MM.1S (cell line): ENCODE measurements around the gene RGMA.

Experiments used
- DNase-seq: peaks from one replicate; pipeline ENCODE4 v3.0.0-alpha.2; 2015
- H2AFZ ChIP-seq: fragments of 300-600 bp; sonication (generic); 2 replicates; pipeline ENCODE4 v1.6.0; 2016; ENCODE audit warnings: antibody characterized with exemption, low read length
- H3F3A ChIP-seq: fragments of 300-600 bp; sonication (generic); 2 replicates; pipeline ENCODE4 v1.6.1; 2016; ENCODE audit warnings: mild to moderate bottlenecking, antibody characterized with exemption, low read length, moderate library complexity, mixed read lengths; ENCODE audit not compliant: insufficient read depth
- H3K27ac ChIP-seq: fragments of 300-600 bp; sonication (generic); 2 replicates; pipeline ENCODE4 v1.5.1; 2016; ENCODE audit warnings: mild to moderate bottlenecking, low read length
- H3K27me3 ChIP-seq: fragments of 300-600 bp; sonication (generic); replicated peaks from 2 replicates; pipeline ENCODE4 v1.6.0; 2016; ENCODE audit warnings: low read length; ENCODE audit not compliant: insufficient read depth
- H3K36me3 ChIP-seq: fragments of 300-600 bp; sonication (generic); replicated peaks from 2 replicates; pipeline ENCODE4 v1.6.1; 2016; ENCODE audit warnings: mild to moderate bottlenecking, low read length, mixed read lengths; ENCODE audit not compliant: insufficient read depth
- H3K4me1 ChIP-seq: fragments of 300-600 bp; sonication (generic); 2 replicates; pipeline ENCODE4 v1.6.1; 2016; ENCODE audit warnings: low read length, mixed read lengths
- H3K4me2 ChIP-seq: fragments of 300-600 bp; sonication (generic); 2 replicates; pipeline ENCODE4 v1.6.0; 2016; ENCODE audit warnings: low read depth, low read length
- H3K4me3 ChIP-seq: fragments of 300-600 bp; sonication (generic); 2 replicates; pipeline ENCODE4 v1.5.1; 2016; ENCODE audit warnings: low read length, mixed read lengths
- H3K79me2 ChIP-seq: fragments of 300-600 bp; sonication (generic); 2 replicates; pipeline ENCODE4 v1.6.1; 2016; ENCODE audit warnings: mixed run types, low read length, mixed read lengths
- H3K9ac ChIP-seq: fragments of 300-600 bp; sonication (generic); 2 replicates; pipeline ENCODE4 v1.6.1; 2016; ENCODE audit warnings: low read length, mixed read lengths
- H3K9me2 ChIP-seq: fragments of 300-600 bp; sonication (generic); replicated peaks from 2 replicates; pipeline ENCODE4 v1.6.1; 2016; ENCODE audit warnings: mild to moderate bottlenecking, low read length, mixed read lengths; ENCODE audit not compliant: insufficient read depth
- H3K9me3 ChIP-seq: fragments of 300-600 bp; sonication (generic); replicated peaks from 2 replicates; pipeline ENCODE4 v1.6.1; 2016; ENCODE audit warnings: mild to moderate bottlenecking, low read length, mixed read lengths; ENCODE audit not compliant: insufficient read depth
- H4K20me1 ChIP-seq: fragments of 300-600 bp; sonication (generic); 2 replicates; pipeline ENCODE4 v1.6.1; 2016; ENCODE audit warnings: mild to moderate bottlenecking, low read length, moderate library complexity, mixed read lengths; ENCODE audit not compliant: insufficient read depth
- EZH2 ChIP-seq: fragments of 300-600 bp; sonication (generic); optimal IDR thresholded peaks from 2 replicates; pipeline ENCODE3; 2017; ENCODE audit warnings: low read depth, mild to moderate bottlenecking, antibody characterized with exemption, low read length, mixed read lengths
- EZH2phosphoT487 ChIP-seq: fragments of 300-600 bp; sonication (generic); IDR thresholded peaks from 2 replicates; pipeline ENCODE4 v1.6.1; 2018; ENCODE audit warnings: antibody characterized with exemption, low read length
- TF ChIP-seq, protein P1 (sequence below): fragments of 300-600 bp; sonication (generic); IDR thresholded peaks from 2 replicates; pipeline ENCODE4 v1.5.1; 2016; ENCODE audit warnings: antibody characterized with exemption, low read length, mixed read lengths

RGMA gene

DNA sequence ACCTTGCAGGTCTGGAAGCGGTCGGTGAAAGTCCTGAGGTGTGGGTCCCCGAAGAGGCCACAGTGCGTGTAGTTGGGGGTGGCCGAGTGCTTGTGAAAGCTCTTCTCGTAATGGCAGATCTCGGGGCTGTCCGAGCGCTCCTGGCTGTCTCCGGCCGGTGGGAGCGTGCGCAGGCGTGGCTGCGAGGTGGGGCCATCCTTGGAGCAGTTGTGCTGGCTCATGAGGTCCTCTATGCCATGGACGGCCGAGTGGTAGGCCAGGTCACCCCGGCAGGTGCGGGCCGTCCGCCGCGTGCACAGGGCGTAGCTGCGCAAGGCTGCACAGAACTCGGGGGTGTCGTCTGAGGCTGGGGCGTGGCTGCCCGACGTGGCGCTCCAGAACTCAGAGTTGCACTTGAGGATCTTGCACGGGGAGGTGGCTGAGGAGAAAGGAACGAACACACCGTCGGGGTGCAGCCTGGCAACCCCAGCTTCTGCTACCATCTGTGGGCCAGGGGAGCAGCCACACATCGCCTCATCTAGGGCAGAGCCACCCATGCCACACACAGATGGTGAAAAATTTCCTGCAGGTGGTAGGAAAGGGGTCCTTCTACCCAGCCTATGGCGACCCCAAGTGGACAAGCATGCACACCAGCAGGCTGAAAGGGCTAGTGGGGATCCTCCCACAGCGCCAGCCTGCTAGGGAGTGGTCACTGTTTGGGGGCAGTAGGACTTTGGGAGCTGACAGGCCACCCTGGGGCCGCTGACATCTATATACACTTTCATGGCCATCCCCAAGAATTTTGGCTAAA is 36.7 kb downstream of the RGMA start:
- TF ChIP-seq, protein P1, sequence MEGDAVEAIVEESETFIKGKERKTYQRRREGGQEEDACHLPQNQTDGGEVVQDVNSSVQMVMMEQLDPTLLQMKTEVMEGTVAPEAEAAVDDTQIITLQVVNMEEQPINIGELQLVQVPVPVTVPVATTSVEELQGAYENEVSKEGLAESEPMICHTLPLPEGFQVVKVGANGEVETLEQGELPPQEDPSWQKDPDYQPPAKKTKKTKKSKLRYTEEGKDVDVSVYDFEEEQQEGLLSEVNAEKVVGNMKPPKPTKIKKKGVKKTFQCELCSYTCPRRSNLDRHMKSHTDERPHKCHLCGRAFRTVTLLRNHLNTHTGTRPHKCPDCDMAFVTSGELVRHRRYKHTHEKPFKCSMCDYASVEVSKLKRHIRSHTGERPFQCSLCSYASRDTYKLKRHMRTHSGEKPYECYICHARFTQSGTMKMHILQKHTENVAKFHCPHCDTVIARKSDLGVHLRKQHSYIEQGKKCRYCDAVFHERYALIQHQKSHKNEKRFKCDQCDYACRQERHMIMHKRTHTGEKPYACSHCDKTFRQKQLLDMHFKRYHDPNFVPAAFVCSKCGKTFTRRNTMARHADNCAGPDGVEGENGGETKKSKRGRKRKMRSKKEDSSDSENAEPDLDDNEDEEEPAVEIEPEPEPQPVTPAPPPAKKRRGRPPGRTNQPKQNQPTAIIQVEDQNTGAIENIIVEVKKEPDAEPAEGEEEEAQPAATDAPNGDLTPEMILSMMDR, result no peak
- TF ChIP-seq EZH2phosphoT487 (no peak), EZH2 (no peak)
- no peaks in the 10 kb centered on the region for H3K79me2 ChIP-seq
- H3K4me1 ChIP-seq, result no peaks in the 10 kb centered on the region
- H3F3A ChIP-seq, result no peaks in the 10 kb centered on the region
- no peak overlapping the region for H3K9ac ChIP-seq
- H3K4me2 ChIP-seq, result no peak overlapping the region
- no peak overlapping the region for H3K4me3 ChIP-seq
- H2AFZ ChIP-seq, result no peak overlapping the region
- no peak overlapping the region for H3K27ac ChIP-seq
- no peaks in the 10 kb centered on the region for H3K36me3 ChIP-seq
- no peaks in the 10 kb centered on the region for H3K9me3 ChIP-seq
- no peak for DNase-seq
- no peaks in the 10 kb centered on the region for H4K20me1 ChIP-seq
- H3K9me2 ChIP-seq, result no peaks in the 10 kb centered on the region
- H3K27me3 ChIP-seq, result peaks cover 13% of the 10 kb centered on the region; the same call in 1 of the 2 replicates

DNA sequence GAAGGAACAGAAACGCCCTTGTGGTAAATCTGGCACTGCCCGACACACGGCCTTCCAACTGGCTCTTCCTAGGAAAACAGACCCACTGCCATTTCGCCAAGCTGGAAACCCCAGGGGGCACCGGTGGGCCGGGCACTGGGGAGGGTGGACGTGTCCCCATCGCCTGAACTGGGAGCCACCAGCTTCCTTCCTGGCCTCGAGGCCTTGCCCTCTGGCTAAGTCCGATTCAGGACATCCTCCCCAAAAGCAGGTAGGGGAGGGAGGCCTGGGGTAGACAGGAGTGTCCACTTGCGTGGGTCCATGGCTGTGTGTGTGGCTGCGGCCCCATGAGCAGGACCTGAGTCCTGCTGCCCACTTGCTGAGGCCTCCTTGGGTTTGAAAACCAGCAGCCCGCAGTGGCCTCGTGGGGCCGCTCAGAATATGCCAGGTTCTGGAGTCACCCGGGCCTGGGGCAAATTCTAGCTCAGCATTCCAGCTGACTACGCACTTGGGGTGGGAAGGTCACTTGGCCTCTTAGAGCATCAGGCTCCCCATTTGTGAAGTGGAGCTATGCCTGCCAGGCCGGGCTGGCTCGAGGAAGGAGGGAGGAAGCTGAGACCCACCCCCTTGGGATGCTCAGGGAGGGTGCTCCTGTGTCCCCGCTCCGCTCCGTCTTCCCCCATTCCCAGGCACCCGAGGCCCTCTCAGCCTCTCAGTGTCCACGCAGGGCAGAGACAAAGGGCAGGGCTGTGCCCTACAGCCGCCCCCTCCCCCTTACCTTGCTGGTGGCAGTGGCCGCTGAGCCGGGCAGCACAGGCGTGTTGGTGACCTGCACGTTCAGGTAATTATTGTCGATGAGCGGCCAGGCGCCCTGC is 37.5 kb downstream of the RGMA start:
- no peaks in the 10 kb centered on the region for H3K9me2 ChIP-seq
- H3K79me2 ChIP-seq, result no peaks in the 10 kb centered on the region
- H3K4me3 ChIP-seq, result no peak overlapping the region
- no peak overlapping the region for H3K4me2 ChIP-seq
- H3K9ac ChIP-seq, result no peak overlapping the region
- no peaks in the 10 kb centered on the region for H4K20me1 ChIP-seq
- DNase-seq, result no peak
- H2AFZ ChIP-seq, result no peak overlapping the region
- H3K4me1 ChIP-seq, result no peaks in the 10 kb centered on the region
- peaks cover 13% of the 10 kb centered on the region; the same call in 1 of the 2 replicates for H3K27me3 ChIP-seq
- TF ChIP-seq EZH2, result no peak
- no peak for TF ChIP-seq EZH2phosphoT487
- TF ChIP-seq, protein P1, result no peak
- no peak overlapping the region for H3K27ac ChIP-seq
- H3K9me3 ChIP-seq, result no peaks in the 10 kb centered on the region
- no peaks in the 10 kb centered on the region for H3K36me3 ChIP-seq
- H3F3A ChIP-seq, result no peaks in the 10 kb centered on the region

DNA sequence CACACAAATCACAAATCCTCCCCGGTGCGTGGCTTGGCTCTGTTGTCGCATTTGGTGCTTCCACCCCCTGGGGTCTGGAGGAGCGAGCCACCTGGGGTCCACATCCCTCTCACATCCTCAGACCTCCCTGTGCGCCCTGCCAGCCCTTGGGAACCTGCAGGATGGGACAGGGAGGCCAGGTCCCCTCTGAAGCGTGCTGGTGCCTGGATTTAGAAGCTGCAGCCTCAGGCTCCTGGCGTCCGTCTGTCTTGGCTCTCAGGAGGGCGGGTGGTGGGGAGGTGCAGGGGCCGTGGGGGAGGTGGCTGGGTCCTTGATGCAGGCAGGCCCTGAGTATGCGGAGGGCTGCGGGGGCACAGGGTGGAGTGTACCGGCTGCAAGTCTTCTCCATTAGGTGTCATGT is 38.4 kb downstream of the RGMA start:
- H3K4me2 ChIP-seq, result no peak overlapping the region
- H3K36me3 ChIP-seq, result no peaks in the 10 kb centered on the region
- H3K9ac ChIP-seq, result no peak overlapping the region
- H3K27ac ChIP-seq, result no peak overlapping the region
- H3K27me3 ChIP-seq, result peaks cover 13% of the 10 kb centered on the region; the same call in 1 of the 2 replicates
- H3F3A ChIP-seq, result no peaks in the 10 kb centered on the region
- no peak overlapping the region for H3K4me3 ChIP-seq
- H3K4me1 ChIP-seq, result no peaks in the 10 kb centered on the region
- no peak for TF ChIP-seq EZH2
- TF ChIP-seq, protein P1, result no peak
- no peak for TF ChIP-seq EZH2phosphoT487
- H3K9me3 ChIP-seq, result no peaks in the 10 kb centered on the region
- DNase-seq, result no peak
- no peak overlapping the region for H2AFZ ChIP-seq
- H3K9me2 ChIP-seq, result no peaks in the 10 kb centered on the region
- no peaks in the 10 kb centered on the region for H3K79me2 ChIP-seq
- no peaks in the 10 kb centered on the region for H4K20me1 ChIP-seq
